Fibroblast of lung (primary cell): ENCODE data around the gene CHGA. TPM values are rescaled to one million over a fixed set of nuclear protein-coding genes. Genes with fewer than 3 reads are reported as not detected.

ENCODE experiments used
- DNase-seq, 2 donors: peaks; one replicate each; pipeline versions ENCODE4 v3.0.0 to v3.0.0-alpha.2; 2010; ENCODE audit warnings: low read depth in 2 of 2
- H2AFZ ChIP-seq: 2 replicates; pipeline ENCODE4 v1.5.1; 2012; ENCODE audit warnings: low read length, control low read depth, inconsistent platforms
- H3K27ac ChIP-seq: 2 replicates; pipeline ENCODE4 v1.5.1; 2011; ENCODE audit warnings: low read length, control low read depth; ENCODE audit not compliant: insufficient read depth
- H3K27me3 ChIP-seq: 2 replicates; pipeline ENCODE4 v1.5.1; 2011; ENCODE audit warnings: mild to moderate bottlenecking, low read length; ENCODE audit not compliant: control insufficient read depth, insufficient read depth
- H3K36me3 ChIP-seq: 2 replicates; pipeline ENCODE4 v1.5.1; 2011; ENCODE audit warnings: low read length; ENCODE audit not compliant: control insufficient read depth, insufficient read depth
- H3K4me1 ChIP-seq: 2 replicates; pipeline ENCODE4 v1.5.1; 2011; ENCODE audit warnings: low read length; ENCODE audit not compliant: control insufficient read depth, insufficient read depth; ENCODE audit errors: extremely low read depth
- H3K4me2 ChIP-seq: 2 replicates; pipeline ENCODE4 v1.5.1; 2011; ENCODE audit warnings: low read length, control low read depth; ENCODE audit not compliant: insufficient read depth; ENCODE audit errors: extremely low read depth
- H3K4me3 ChIP-seq, 4 experiments: fragments of 200-600 bp in 1 of 4; sonication (generic) in 1 of 4; replicated peaks in 1 of 4; 2 replicates each; pipeline ENCODE4 v1.5.1; 2011 to 2016; ENCODE audit warnings: low read length in 4 of 4, low read depth in 3 of 4, mild to moderate bottlenecking in 3 of 4, control low read depth in 2 of 4, inconsistent platforms in 1 of 4, mixed read lengths in 1 of 4; ENCODE audit not compliant: insufficient read depth in 1 of 4; ENCODE audit errors: control extremely low read depth in 1 of 4
- H3K79me2 ChIP-seq: 2 replicates; pipeline ENCODE4 v1.5.1; 2012; ENCODE audit warnings: mild to moderate bottlenecking, low read length, inconsistent platforms; ENCODE audit not compliant: control insufficient read depth, insufficient read depth
- H3K9ac ChIP-seq: 2 replicates; pipeline ENCODE4 v1.5.1; 2011; ENCODE audit warnings: mild to moderate bottlenecking, low read length, control low read depth; ENCODE audit not compliant: insufficient read depth
- H3K9me3 ChIP-seq: 2 replicates; pipeline ENCODE4 v1.5.1; 2012; ENCODE audit warnings: low read depth, low read length; ENCODE audit not compliant: control insufficient read depth, insufficient read depth
- H4K20me1 ChIP-seq: 2 replicates; pipeline ENCODE4 v1.5.1; 2011; ENCODE audit warnings: low read length; ENCODE audit not compliant: control insufficient read depth, insufficient read depth; ENCODE audit errors: extremely low read depth
- CTCF ChIP-seq, 2 donors: IDR thresholded peaks in 1 of 2; conservative IDR thresholded peaks in 1 of 2; 1 replicate in 1 of 2; 2 replicates in 1 of 2; pipeline ENCODE4 v1.5.1; 2011 to 2012; ENCODE audit warnings: low read length in 2 of 2, control low read depth in 1 of 2, inconsistent platforms in 1 of 2, low read depth in 1 of 2, mild to moderate bottlenecking in 1 of 2
- EZH2 ChIP-seq: IDR thresholded peaks from 2 replicates; pipeline ENCODE4 v1.5.1; 2012; ENCODE audit warnings: low read length, control low read depth, mild to moderate bottlenecking; ENCODE audit errors: missing control alignments
- polyA plus RNA-seq, 2 donors: library from polyadenylated mRNA; depleted of rRNA in 1 of 2; stranded (reverse) in 1 of 2; unstranded in 1 of 2; fragments of >200 nt; gene quantifications; 2 replicates each; pipeline ENCODE4 v1.2.1, GENCODE V29; 2011 to 2012; ENCODE audit warnings: missing spikeins in 1 of 2
- total RNA-seq: library from RNA; depleted of rRNA; stranded (reverse); fragments of >200 nt; gene quantifications from 2 replicates; pipeline ENCODE4 v1.2.1, GENCODE V29; 2014

Gene CHGA
- total and polyA plus RNA-seq, 2 donors (not counting 1 experiment from before 2014, with no cell fraction given), result not detected

GRCh38 chr14:92887157-92887556 is 35.8 kb upstream of the CHGA start:
- Histone ChIP-seq H3K4me3 (no peak overlapping the region), H3K79me2 (no peaks in the 10 kb centered on the region), H3K4me2 (no peak overlapping the region), H3K27me3 (no peaks in the 10 kb centered on the region), H3K9ac (no peak overlapping the region), H3K36me3 (no peaks in the 10 kb centered on the region), H3K9me3 (no peaks in the 10 kb centered on the region), H3K4me1 (no peaks in the 10 kb centered on the region), H4K20me1 (no peaks in the 10 kb centered on the region), H3K27ac (no peak overlapping the region), H2AFZ (no peak overlapping the region)
- no peak for TF ChIP-seq EZH2
- TF ChIP-seq CTCF (conservative IDR thresholded peaks at IDR 0.05 in 1 of 2, IDR thresholded peaks at IDR 0.05 in 1 of 2; ENCODE audit: low read depth in 1 of 2, low read length in 2 of 2), result no peak
- no peak for DNase-seq

- TF ChIP-seq EZH2 (no peak), CTCF (conservative IDR thresholded peaks at IDR 0.05 in 1 of 2, IDR thresholded peaks at IDR 0.05 in 1 of 2; ENCODE audit: low read depth in 1 of 2, low read length in 2 of 2) (no peak)
- H3K36me3 ChIP-seq, result no peaks in the 10 kb centered on the region
- H4K20me1 ChIP-seq, result no peaks in the 10 kb centered on the region
- H3K79me2 ChIP-seq, result no peaks in the 10 kb centered on the region
- H3K4me1 ChIP-seq, result no peaks in the 10 kb centered on the region
- no peaks in the 10 kb centered on the region for H3K9me3 ChIP-seq
- no peak overlapping the region for H3K9ac ChIP-seq
- DNase-seq, result no peak
- no peak overlapping the region for H3K4me3 ChIP-seq
- H3K4me2 ChIP-seq, result no peak overlapping the region
- H3K27ac ChIP-seq, result no peak overlapping the region
- no peak overlapping the region for H2AFZ ChIP-seq
- no peaks in the 10 kb centered on the region for H3K27me3 ChIP-seq
Measured at GRCh38 chr14:92888896-92889295, 34.1 kb upstream of the CHGA start.

- Histone ChIP-seq H3K27me3 (no peaks in the 10 kb centered on the region), H3K4me3 (no peak overlapping the region), H3K4me1 (no peaks in the 10 kb centered on the region), H3K79me2 (no peaks in the 10 kb centered on the region), H3K9ac (no peak overlapping the region), H3K9me3 (no peaks in the 10 kb centered on the region), H3K36me3 (no peaks in the 10 kb centered on the region), H4K20me1 (no peaks in the 10 kb centered on the region), H3K4me2 (no peak overlapping the region), H3K27ac (no peak overlapping the region), H2AFZ (no peak overlapping the region)
- TF ChIP-seq EZH2 (no peak), CTCF (conservative IDR thresholded peaks at IDR 0.05 in 1 of 2, IDR thresholded peaks at IDR 0.05 in 1 of 2; ENCODE audit: low read depth in 1 of 2, low read length in 2 of 2) (no peak)
- DNase-seq, result no peak
Measured at GRCh38 chr14:92890830-92891588, 31.9 kb upstream of the CHGA start.
